Mesothelial cell of epicardium (in vitro differentiated cells): ENCODE measurements around the gene PRSS38. TPM values are rescaled to one million over a fixed set of nuclear protein-coding genes. Genes with fewer than 3 reads are reported as not detected.

Experiments used
- DNase-seq, 2 experiments: peaks; one replicate each; pipeline ENCODE4 v3.0.0; 2021; ENCODE audit warnings: low spot score in 2 of 2; ENCODE audit not compliant: unreplicated experiment in 2 of 2
- H3K27ac Mint-ChIP-seq: 2 replicates; pipeline ENCODE4 v1.8.0; 2021; ENCODE audit warnings: mixed read lengths
- H3K27me3 Mint-ChIP-seq: 2 replicates; pipeline ENCODE4 v1.8.0; 2021; ENCODE audit warnings: low read depth, mixed read lengths
- H3K36me3 Mint-ChIP-seq: 2 replicates; pipeline ENCODE4 v1.8.0; 2021; ENCODE audit warnings: mixed read lengths
- H3K4me1 Mint-ChIP-seq: 2 replicates; pipeline ENCODE4 v1.8.0; 2021; ENCODE audit warnings: mixed read lengths
- H3K4me3 Mint-ChIP-seq: 2 replicates; pipeline ENCODE4 v1.8.0; 2021; ENCODE audit warnings: mild to moderate bottlenecking, moderate library complexity, mixed read lengths
- H3K9me3 Mint-ChIP-seq: 2 replicates; pipeline ENCODE4 v1.8.0; 2021; ENCODE audit warnings: mixed read lengths
- total RNA-seq: library from RNA; stranded (reverse); gene quantifications from 3 replicates; pipeline ENCODE4 v1.2.1, GENCODE V29; 2021
- TF ChIP-seq, protein P1 (sequence below): fragments of 200-600 bp; sonication (generic); IDR thresholded peaks from one replicate; pipeline ENCODE4 v1.5.0; 2021; ENCODE audit warnings: antibody characterized with exemption; ENCODE audit not compliant: unreplicated experiment

Gene PRSS38
- total RNA-seq, 1 donor from 2014 or later = not detected

DNA sequence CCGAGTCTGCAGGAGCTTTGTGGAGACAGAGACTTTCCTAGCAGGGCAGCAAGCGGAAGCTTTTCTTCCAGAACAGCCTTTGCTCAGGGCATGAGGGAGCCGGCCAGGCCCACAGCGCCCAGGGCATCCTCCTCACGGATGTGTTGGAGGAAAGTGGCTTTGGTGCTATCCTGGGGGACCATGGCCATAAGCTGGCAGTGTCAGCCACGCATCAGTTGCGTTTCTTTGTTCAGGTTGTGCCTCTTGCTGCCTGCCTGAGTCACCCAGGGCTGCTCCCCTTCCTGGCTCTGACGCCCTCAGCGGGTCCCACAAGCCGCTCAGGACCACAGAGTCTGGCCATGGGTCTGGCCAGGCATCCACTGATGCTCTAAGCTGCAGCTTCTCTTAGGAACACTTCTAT lies 39.6 kb upstream of the PRSS38 start:
- Mint-ChIP-seq H3K27ac (no peak overlapping the region), H3K36me3 (peaks cover 11% of the 10 kb centered on the region), H3K4me1 (no peaks in the 10 kb centered on the region), H3K4me3 (no peak overlapping the region), H3K27me3 (no peaks in the 10 kb centered on the region), H3K9me3 (no peaks in the 10 kb centered on the region)
- TF ChIP-seq, protein P1, sequence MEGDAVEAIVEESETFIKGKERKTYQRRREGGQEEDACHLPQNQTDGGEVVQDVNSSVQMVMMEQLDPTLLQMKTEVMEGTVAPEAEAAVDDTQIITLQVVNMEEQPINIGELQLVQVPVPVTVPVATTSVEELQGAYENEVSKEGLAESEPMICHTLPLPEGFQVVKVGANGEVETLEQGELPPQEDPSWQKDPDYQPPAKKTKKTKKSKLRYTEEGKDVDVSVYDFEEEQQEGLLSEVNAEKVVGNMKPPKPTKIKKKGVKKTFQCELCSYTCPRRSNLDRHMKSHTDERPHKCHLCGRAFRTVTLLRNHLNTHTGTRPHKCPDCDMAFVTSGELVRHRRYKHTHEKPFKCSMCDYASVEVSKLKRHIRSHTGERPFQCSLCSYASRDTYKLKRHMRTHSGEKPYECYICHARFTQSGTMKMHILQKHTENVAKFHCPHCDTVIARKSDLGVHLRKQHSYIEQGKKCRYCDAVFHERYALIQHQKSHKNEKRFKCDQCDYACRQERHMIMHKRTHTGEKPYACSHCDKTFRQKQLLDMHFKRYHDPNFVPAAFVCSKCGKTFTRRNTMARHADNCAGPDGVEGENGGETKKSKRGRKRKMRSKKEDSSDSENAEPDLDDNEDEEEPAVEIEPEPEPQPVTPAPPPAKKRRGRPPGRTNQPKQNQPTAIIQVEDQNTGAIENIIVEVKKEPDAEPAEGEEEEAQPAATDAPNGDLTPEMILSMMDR = no peak
- DNase-seq = no peak

DNA sequence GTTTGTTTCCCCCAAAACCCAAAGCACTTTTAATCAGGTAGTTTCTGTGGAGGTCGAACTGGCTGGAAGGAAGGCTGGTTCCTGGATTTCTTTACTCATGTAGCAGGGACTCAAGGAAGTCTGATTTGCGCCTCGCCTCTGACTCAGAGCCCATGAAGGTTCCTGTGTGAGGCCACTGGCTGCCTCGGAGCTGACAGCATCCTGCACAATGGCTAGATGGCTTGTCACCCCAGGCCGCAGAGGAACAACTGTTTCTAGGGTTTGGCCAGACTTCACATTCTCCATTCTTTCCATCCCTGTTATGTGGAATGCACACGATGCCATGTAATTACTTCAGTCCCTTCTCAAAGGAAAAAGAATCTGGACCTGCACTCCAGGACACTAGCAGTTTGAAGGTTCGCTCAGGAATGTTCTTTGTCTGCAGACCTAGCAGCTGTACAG lies 39.1 kb upstream of the PRSS38 start:
- TF ChIP-seq, protein P1 = no peak
- Mint-ChIP-seq H3K27ac (no peak overlapping the region), H3K4me1 (no peaks in the 10 kb centered on the region), H3K9me3 (no peaks in the 10 kb centered on the region), H3K36me3 (peaks cover 11% of the 10 kb centered on the region), H3K4me3 (no peak overlapping the region), H3K27me3 (no peaks in the 10 kb centered on the region)
- DNase-seq = no peak

DNA sequence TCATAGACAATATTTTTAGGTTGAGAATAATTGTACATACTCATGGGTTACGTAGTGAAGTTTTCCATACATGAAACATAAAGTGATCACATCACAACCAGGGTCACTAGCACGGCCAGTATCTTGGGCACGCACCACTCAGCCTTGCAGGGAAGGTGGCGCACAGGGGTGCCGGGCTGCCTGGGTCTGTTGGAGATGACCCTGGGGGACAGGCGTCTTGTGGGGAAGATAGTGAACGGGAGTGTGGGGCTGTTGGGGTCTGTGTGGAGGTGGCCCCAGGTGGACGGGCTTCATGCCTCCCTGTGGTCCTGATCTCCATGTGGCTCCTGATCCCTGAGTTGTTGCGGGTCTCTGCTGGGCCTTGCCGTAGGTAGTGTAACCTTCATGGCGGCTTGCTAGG lies 38.3 kb upstream of the PRSS38 start:
- Mint-ChIP-seq H3K27ac (no peak overlapping the region), H3K4me3 (no peak overlapping the region), H3K27me3 (no peaks in the 10 kb centered on the region), H3K36me3 (peaks cover 11% of the 10 kb centered on the region), H3K4me1 (no peaks in the 10 kb centered on the region), H3K9me3 (no peaks in the 10 kb centered on the region)
- TF ChIP-seq, protein P1 = no peak
- DNase-seq = no peak

DNA sequence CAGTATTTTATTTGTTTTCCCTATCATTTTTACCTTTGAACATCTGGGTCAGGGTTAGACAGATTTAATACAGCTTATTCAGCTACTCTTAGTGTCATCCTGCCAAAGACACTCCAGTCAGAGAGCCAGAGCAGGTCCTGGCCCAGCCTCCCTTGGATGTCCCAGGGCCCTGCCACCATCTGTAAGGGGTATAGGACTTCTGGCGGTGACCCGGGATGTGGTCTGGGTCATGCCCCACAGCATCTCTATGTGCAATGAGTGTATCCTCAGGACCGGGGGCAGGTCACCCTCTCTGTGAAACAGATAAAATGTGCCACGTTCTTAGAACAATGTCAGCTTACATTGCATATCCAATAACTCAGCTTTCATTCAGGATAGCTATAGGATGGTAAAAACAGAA lies 37.8 kb upstream of the PRSS38 start:
- H3K27me3 Mint-ChIP-seq = no peaks in the 10 kb centered on the region
- peaks cover 6% of the 10 kb centered on the region for H3K36me3 Mint-ChIP-seq
- H3K4me3 Mint-ChIP-seq = no peak overlapping the region
- H3K9me3 Mint-ChIP-seq = no peaks in the 10 kb centered on the region
- DNase-seq = no peak
- H3K27ac Mint-ChIP-seq = no peak overlapping the region
- H3K4me1 Mint-ChIP-seq = no peaks in the 10 kb centered on the region
- TF ChIP-seq, protein P1 = no peak

DNA sequence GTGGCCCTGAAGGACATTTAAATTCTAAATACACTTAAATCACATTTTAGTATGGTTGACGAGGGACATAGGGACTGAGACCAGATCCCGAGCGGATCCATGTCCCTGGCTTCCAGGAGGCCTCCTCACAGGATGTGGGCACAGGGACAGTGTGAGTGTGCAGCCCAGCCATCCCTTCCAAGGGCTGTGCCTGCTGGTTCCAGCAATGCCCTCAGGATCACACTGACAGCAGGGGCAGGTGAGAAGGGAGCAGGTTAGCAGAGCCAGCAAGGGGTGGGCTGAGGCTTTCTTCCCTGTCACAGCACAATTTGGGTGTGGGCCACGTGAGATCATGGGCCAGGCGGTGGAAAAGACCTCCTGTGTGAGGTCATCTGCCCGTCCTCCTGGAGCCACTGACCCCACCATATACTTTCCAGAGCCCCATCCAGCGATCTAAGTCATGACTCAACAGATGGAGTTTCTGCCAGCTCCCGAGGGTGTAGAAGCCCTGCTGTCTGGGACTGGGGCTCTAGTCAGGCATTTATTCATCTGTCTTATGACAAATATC lies 37.0 kb upstream of the PRSS38 start:
- no peak for DNase-seq
- no peak overlapping the region for H3K4me3 Mint-ChIP-seq
- no peaks in the 10 kb centered on the region for H3K9me3 Mint-ChIP-seq
- no peaks in the 10 kb centered on the region for H3K27me3 Mint-ChIP-seq
- peaks cover 4% of the 10 kb centered on the region for H3K36me3 Mint-ChIP-seq
- H3K4me1 Mint-ChIP-seq = no peaks in the 10 kb centered on the region
- TF ChIP-seq, protein P1 = no peak
- H3K27ac Mint-ChIP-seq = no peak overlapping the region

DNA sequence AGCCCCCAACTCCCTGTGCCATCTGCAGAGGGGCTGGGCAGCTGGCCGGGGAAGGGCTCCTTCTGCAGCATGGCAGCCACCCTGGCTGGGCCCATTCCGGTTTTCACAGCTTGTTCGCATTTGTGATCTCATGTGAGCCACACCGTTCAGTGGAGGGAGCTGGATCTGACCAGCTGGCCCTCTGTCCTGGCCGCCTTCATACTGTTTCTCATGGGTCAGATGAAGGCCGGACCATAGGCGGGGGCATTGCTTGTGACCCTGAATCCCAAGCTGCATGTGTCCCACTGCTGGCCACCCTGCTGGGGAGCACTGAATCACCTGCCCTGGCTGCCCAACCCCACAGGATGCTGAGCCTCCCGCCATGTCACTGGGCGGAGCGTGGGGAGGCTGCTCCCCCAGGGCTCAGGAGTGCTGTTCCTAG lies 36.4 kb upstream of the PRSS38 start:
- peak in 1 of 2 experiments; percentile 26 for DNase-seq
- Mint-ChIP-seq H3K27ac (no peak overlapping the region), H3K27me3 (no peaks in the 10 kb centered on the region), H3K4me1 (no peaks in the 10 kb centered on the region), H3K4me3 (no peak overlapping the region), H3K9me3 (no peaks in the 10 kb centered on the region), H3K36me3 (peaks cover 2% of the 10 kb centered on the region)
- TF ChIP-seq, protein P1 = no peak
